ENCODE measurements around the gene PSMC3.

Gene PSMC3

DNA sequence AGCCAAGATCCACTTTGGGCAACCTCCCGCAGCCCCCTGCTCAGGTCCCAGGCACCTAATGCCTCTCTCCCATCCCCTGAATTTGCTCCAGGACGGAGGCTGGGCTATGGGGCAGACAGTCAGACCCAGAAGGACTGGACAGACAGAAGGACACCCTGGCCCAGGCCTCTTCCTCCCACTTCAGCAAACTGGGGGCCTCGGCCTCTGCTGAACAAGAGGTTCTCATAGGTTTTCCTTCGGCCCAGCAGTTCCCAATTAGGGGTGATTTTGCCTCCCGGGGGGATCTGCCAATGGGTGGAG, 51.6 kb downstream of the PSMC3 start:
- DNase-seq: no peak

GRCh38 chr11:47373876-47374719, 52.1 kb downstream of the PSMC3 start:
- no peak for DNase-seq

DNA sequence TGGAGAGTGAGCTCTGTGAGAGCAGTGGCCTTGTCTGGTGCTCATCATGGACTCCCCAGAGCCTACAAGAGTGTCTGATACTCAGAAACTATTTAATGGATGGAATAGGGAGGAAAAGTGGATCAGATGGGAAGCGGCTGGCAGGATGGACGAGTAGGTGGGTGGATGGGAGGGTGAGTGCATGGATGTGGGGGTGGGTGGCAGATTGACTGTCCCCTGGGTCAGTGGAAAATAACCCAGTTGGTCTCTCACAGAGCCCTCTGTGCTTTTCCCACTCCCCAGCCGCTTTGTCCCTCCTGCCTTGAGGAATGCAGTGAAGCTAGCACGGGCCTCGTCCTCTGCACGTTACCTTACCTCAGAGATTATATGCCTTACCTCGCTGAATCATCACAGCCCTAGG, 53.8 kb downstream of the PSMC3 start:
- no peak for DNase-seq

DNA sequence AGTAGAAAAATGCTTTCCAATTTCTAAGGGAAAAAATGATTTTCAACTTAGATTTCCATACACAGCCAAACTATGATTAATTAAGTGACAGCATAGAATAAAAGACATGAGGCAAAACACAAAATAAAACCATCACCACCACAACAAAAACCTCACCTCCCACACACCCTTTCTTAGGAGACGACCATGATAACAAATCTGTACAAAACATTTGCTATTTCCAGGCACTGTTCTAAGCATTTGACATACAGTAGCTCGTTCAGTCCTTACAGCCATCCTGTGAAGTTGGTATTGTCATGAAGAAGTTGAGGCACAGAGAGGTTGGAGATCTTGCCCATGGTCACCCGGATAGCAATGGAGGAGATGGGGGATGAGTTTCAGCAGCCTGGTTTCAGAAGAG, 56.6 kb downstream of the PSMC3 start:
- no peak for DNase-seq

Measured in NCI-H1417 treated with DMSO at 0.1 percent for 48 hours (cell line).